SH-SY5Y (cell line): ENCODE results near the gene JCAD.

Experiments used
- GATA2 ChIP-seq: IDR thresholded peaks from 2 replicates; pipeline ENCODE4 v1.6.1; 2011; ENCODE audit warnings: mild to moderate bottlenecking, low read depth, low read length
- GATA3 ChIP-seq: IDR thresholded peaks from 2 replicates; pipeline ENCODE4 v1.6.1; 2011; ENCODE audit warnings: low read depth, mild to moderate bottlenecking, low read length, moderate library complexity

DNA sequence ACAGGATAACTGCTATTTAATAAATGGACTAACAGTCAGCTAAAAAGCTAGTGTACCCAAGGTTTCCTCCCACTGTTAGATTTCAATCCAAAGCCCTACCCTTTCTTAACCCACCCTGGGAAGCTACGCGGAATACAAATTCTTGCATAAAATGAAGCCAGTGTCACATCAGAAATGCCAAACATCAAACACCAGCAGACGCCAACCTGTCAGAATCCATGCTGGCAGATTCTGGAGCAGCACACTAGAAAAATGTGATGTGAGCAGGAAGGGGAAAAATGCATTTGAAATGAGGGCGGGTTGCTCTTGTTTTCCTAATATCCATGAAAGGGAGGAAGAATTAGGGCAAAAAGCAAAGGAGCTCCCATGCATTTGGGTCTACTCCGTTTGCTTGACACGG is 16.1 kb upstream of the JCAD start:
- no peak for TF ChIP-seq GATA2
- TF ChIP-seq GATA3, result no peak
